Endometrial microvascular endothelial cells (primary cell): Measurements from ENCODE around the gene ANO10. TPM values are rescaled to one million over a fixed set of nuclear protein-coding genes. Genes with fewer than 3 reads are reported as not detected.
"Not testable (repeated sequence)": the region's sequence is repeated elsewhere in the genome, so short reads cannot be mapped to it uniquely, and the experiment has no call there.

Source experiments
- in situ Hi-C: cut with HindIII; loops from 2 replicates; pipeline ENCODE4 v1.10.0; 2017; ENCODE audit warnings: low sequenced_read_pairs, low pct_unique_long_range_greater_than_20kb; ENCODE audit errors: inconsistent ontology term
- total RNA-seq: library from RNA; depleted of rRNA; stranded (reverse); fragments of >200 nt; gene quantifications from one replicate; pipeline ENCODE4 v1.2.3, GENCODE V29; 2015; ENCODE audit errors: inconsistent ontology term

The ANO10 gene
- total RNA-seq, 1 donor from 2014 or later: 97.8 TPM

GRCh38 chr3:43371494-43371893, 250.3 kb downstream of the ANO10 start:
- in situ Hi-C loops: no loop called here

DNA sequence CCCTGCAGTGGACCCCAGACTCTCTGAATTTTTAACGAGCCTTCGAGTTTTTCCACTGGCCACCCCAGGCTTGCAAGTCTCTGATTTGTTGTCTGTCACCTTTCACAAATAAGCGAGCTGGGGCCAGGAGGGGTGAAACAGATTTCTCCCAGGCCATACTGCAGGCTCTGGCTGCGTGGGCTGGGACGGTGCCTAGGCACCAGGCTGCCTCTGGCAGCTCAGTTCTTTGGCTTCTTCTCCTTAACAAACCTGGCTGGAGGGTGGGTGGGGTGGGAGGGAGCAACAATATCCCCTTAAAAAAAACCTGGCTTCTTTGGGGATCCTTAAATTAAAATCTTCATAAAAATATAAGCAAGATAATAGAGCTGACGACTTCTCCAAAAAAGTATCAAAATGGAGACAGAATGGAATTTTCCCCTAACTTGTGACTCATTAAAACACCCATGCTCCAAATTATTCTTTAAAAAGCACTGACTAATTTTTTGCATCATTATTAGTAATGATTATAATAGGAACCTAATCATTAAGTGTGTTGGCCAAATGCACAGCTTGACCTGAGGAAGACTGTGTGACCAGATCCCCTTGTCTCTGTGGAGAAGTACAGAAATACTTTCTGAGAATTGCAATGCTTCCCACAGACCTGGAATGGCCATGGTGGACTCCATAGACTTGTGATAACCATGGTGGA, 251.4 kb downstream of the ANO10 start:
- in situ Hi-C loops: no loop called here

DNA sequence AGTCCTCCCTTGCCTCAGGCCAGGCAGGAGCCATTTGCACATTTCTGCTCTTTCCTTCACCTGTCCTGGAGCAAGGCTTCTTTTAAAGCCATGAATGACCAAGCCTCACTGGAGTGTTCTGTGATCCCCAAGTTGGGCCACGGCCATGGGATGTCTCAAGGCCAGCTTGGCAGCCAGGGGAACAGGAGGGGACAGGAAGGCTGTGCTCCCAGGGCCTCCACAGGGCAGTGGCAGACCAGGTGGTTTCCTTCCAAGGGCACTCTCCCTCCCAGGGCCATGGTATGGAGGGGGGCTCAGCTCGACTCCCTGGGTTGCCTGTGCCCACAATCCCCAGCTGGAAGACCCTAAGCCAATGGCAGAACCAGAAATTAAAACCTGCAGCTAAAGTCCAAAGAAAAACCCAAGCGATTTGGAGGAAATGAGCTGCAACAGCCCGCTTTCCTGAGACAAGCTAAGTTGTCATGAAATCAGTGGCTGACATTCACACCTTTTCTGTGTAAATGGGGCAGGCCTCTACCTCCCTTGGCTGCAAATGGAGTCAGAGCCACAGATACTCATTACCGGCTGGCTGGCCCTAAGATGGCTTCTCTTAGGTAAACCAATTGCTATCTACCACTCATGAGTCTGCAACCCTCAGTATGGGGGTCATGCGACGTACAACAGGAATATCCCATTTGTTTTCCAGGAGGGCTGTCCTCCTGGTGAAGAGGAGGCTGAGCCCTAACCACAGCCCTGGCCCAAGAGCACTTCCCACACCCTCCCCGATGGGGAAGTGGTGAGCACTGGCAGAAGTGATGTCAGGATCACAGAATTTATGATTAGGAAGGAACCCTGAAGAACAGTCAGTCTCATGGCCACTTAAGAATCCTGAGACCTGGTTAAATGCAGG, 252.2 kb downstream of the ANO10 start:
- in situ Hi-C loops: no loop called here

GRCh38 chr3:43366885-43367284, 254.9 kb downstream of the ANO10 start:
- in situ Hi-C loops: no loop called here

- in situ Hi-C loops: no loop called here
These were observed 255.3 kb downstream of the ANO10 start for GRCh38 chr3:43366481-43366880.

DNA sequence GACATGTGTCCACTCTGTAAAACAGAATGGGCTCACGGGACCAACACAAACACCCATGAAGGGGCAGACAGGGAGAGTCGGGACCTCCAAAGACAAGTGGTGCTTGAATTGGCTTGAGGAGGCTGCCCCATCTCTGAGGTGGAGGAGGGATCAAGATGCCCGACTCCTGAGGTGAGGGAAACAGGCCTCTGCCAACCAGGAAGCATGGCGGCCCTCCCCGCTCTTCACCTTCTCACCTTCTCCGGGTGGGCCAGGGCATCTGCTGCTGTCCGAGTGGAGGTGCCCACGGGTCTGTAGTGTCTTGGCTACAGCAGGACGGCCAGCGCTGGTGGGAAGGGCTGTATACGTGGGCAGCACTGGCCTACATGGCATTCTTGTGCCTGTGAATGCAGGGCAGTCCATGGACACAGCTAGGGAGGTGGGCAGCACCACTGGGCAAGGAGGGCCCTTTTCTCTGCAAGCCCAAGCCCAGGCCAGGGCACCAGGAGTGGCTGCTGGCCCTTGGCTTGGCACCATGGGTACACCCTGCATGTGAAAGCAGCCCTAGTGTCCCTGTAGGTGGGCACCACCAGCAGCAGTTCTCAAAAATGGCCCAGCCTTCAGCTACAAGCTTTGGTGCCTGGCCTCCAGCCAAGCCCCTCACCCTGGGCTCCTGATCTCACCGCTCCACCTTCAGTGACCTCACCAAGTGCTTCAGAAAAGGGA, 256.1 kb downstream of the ANO10 start:
- in situ Hi-C loops: no loop called here

DNA sequence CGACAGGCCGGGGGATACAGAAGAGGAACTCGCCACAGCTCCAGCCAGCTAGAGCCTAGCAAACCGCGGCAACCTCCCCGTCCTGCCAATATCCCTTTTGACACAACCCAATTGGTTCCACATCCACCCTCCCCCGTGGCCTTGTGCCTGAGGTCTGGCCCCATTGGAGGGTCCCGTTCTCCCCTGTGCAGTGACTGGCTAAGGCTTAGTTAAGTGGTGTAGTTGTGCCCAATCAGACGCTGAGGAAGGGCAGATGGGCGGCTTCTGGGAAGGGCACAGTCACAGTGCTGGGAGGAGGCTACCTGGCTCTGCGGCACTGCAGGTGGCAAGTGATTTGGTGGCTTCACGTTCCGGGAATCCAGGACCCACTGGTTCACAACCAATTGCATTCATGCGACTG, 256.9 kb downstream of the ANO10 start:
- in situ Hi-C loops: no loop called here

GRCh38 chr3:43364494-43364893, 257.3 kb downstream of the ANO10 start:
- in situ Hi-C loops: no loop called here

DNA sequence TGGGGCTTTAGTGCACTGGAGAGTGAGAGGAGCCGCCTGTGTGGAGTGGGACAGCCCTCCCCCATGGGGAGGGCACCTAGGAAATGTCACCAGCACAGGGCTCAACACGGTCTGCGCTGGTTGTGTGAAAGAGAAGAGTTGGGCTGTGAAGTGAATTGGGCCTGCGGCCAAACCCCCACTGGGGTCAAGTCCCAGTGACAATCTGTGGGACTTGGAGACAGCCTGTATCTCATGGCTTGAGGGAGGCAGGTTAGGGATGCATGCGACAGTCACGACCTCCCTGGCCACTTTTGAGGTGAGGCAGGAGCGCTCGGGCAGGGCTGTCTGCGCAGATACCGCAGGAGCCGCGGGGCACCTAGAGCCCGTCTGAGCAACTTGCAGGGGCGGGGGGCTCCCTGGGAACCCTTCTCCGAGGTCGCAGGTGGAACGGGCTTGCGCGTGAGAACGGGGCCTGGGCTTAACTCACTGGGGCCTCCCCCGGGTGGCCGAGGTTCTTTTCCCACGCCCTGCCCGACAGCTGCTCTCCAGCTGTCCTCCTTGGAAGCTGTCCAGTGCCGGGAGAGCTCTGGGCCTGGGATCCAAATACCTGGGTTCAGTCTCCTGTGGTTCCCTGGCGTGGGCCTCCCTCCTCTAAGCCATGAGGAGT, 258.1 kb downstream of the ANO10 start:
- in situ Hi-C loops: no loop called here

DNA sequence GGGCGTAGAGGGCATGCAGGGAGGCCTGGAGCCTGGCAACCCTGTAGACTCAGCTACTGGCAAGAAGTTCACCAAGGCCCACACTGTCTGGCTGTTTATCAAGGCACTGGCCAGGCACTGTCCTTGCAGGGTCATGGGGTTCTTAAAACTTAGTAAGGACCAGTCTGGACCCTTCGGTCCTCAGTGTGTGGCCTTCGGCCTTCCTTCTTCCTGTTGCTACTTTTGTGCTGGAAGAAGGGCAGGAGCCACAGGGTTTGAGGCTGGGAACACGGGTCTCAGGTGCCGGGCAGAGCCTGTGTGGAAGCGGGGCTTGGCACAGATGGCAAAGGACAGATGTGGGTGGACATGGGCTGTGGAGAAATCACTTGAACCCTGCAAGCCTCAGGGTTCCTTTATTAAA, 258.9 kb downstream of the ANO10 start:
- in situ Hi-C loops: no loop called here

- in situ Hi-C loops: no loop called here
These were observed 259.6 kb downstream of the ANO10 start for GRCh38 chr3:43362183-43362582.

DNA sequence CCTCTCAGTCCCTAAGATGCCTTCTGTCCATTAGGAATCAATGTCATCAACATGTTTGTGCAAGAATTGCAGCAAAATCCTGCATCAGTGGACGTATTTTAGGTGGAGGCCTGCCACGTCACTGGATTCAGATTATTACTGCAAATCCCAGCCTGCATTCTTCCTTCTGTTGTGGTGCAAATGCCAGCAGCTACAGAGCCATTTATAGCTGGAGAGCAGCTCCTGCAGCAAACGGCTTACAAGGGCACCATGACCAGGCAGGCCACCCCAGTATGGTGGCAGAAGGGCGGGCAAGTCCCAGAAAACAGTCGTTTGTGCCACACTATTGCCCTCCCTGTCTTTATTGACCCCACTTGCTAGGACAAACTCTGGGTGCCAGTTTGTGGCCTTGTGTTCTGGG, 260.7 kb downstream of the ANO10 start:
- in situ Hi-C loops: no loop called here

GRCh38 chr3:43356033-43356432, 265.8 kb downstream of the ANO10 start:
- in situ Hi-C loops: not testable (repeated sequence)

DNA sequence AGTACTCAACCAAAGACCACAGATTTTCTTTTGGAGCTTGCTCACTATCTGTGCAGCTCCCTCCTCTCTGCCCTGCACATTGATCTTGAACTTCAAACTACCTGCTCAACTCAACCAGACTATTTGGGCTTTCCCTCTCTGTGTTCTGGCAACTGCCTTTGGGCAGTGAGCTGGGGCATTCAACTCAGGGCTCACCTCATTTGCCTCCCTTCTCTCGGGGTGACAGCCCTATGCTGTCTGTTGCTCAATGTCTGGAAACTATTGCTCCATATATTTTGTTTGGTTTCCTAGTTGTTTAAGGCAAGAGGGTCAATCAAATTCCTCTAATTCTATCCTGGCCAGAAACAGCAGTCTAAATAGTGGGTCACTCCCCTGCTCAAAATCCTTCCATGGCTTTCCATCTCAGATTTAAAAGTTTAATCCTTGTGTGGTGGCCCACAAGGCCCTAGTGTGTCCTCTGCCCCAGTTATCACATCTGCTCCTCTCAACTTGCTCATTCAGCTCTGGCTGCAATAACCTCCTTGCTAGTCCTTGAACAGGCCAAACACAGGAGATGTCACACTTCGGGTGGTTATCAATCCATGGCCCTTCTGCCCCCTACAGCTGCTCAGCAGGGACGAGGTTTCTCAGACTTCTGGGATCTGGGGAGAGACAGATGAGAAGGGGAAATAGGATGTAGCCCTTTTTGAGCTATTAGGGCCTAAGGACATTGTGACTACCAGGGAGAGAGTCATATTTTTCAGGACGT, 267.7 kb downstream of the ANO10 start:
- in situ Hi-C loops: no loop called here

DNA sequence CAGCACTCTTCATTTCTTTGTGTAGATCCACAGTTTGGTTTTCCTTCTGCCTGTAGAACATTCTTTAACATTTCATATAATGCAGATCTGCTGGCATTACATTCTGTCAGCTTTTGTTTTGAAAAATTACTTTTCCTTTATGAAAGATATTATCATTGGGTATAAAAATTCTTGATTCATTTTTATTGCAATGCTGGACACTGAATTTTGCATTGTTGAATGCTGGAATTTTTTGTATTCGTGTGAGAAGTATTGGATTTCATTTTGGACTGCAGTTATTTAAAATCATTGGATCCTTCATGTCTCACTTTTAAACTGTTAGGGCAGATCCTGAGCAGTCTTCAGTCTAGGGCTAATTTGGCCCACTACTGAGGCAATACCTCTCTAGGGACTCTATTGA, 268.4 kb downstream of the ANO10 start:
- in situ Hi-C loops: no loop called here

- in situ Hi-C loops: no loop called here
These were observed 272.1 kb downstream of the ANO10 start for GRCh38 chr3:43349716-43350115.

GRCh38 chr3:43348852-43349574, 272.8 kb downstream of the ANO10 start:
- in situ Hi-C loops: no loop called here

DNA sequence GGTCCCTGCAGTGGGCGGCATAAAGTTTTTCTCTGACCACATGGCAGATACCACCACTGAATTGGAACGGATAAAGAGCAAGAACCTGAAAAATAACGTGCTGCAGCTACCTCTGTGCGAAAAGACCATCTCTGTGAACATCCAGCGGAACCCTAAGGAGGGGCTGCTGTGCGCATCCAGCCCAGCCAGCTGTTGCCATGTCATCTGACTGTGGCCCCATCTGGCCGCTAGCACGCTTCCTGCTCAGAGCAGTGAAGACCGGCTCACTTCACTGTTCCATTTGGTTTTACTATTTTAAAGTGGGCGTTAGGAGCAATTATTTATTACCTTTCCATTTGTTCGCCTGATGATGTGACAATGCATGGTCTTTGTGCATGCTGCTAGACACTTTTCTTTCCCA, 273.5 kb downstream of the ANO10 start:
- in situ Hi-C loops: no loop called here
